SK-N-SH treated with all-trans-retinoic acid at 6 μM for 48 hours (cell line): ENCODE measurements around the gene FRS3.

Source experiments
- ARNTL ChIP-seq: fragments of 450-650 bp; formaldehyde crosslinking; IDR thresholded peaks from 2 replicates; pipeline ENCODE4 v1.5.0; 2020; ENCODE audit warnings: low read depth, mild to moderate bottlenecking, moderate library complexity, borderline replicate concordance
- ESRRG ChIP-seq: fragments of 250-450 bp; sonication (Bioruptor Pico); IDR thresholded peaks from 2 replicates; pipeline ENCODE4 v1.6.1; 2021; ENCODE audit warnings: mild to moderate bottlenecking
- OSR1 ChIP-seq: fragments of 250-450 bp; sonication (Bioruptor Pico); IDR thresholded peaks from 2 replicates; pipeline ENCODE4 v1.8.0; 2022; ENCODE audit warnings: moderate library complexity, mild to moderate bottlenecking, inconsistent platforms
- TOX ChIP-seq: fragments of 250-450 bp; sonication (Bioruptor Pico); IDR thresholded peaks from 2 replicates; pipeline ENCODE4 v1.8.0; 2021; ENCODE audit warnings: mild to moderate bottlenecking, moderate library complexity, borderline replicate concordance
- ZFP3 ChIP-seq: fragments of 250-450 bp; sonication (Bioruptor Pico); IDR thresholded peaks from 2 replicates; pipeline ENCODE4 v1.5.0; 2020; ENCODE audit warnings: mild to moderate bottlenecking, moderate library complexity
- TF ChIP-seq, protein P1 (sequence below): fragments of 250-450 bp; sonication (Bioruptor Pico); IDR thresholded peaks from 2 replicates; pipeline ENCODE4 v1.5.1; 2020; ENCODE audit warnings: low read depth, mild to moderate bottlenecking, moderate library complexity
- TF ChIP-seq, protein P2 (sequence below): fragments of 250-450 bp; sonication (Bioruptor Pico); IDR thresholded peaks from 2 replicates; pipeline ENCODE4 v1.8.0; 2020; ENCODE audit warnings: mild to moderate bottlenecking, moderate library complexity, borderline replicate concordance
- TF ChIP-seq, protein P3 (sequence below): fragments of 250-450 bp; sonication (Bioruptor Pico); IDR thresholded peaks from 2 replicates; pipeline ENCODE4 v1.5.0; 2020; ENCODE audit warnings: mild to moderate bottlenecking, moderate library complexity

DNA sequence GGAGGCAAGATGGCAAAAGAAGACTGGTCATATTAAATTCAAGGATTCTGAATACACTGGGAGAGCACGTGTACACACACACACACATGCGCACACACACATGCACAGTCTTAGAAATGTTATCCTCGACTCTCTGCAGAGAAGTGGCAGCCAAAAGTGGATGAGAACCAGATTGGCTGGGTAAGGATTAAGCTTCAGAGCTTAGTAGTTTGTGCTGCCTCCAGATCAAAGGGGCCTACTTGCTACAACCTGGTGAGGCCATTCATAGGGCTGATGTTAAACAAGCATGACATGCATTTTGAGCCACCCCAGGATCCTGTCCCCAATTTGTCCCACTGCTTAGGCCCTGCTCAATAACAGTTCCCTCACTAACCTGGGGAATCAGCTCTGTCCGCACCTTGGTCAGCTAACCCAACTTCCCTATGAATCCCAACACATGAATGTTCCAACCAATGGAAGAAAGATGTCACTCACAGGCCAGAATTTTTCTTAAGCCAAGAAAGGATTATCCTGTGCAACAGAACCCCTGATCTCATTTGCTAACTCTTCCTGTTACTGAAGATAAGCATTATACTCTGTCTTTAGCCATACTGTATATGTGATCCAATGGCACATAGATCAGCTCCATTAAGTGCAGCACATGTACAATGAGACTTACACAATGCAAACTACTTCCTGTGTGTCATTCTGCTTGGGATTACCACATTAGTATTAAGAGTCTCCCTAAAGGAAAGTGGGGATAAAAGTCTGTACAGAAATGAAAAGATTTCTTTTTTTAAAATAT lies 38.8 kb upstream of the FRS3 start:
- TF ChIP-seq, protein P1, sequence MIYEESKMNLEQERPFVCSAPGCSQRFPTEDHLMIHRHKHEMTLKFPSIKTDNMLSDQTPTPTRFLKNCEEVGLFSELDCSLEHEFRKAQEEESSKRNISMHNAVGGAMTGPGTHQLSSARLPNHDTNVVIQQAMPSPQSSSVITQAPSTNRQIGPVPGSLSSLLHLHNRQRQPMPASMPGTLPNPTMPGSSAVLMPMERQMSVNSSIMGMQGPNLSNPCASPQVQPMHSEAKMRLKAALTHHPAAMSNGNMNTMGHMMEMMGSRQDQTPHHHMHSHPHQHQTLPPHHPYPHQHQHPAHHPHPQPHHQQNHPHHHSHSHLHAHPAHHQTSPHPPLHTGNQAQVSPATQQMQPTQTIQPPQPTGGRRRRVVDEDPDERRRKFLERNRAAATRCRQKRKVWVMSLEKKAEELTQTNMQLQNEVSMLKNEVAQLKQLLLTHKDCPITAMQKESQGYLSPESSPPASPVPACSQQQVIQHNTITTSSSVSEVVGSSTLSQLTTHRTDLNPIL (CRISPR knock-in tag), result no peak
- TF ChIP-seq OSR1 (CRISPR knock-in tag), result no peak
- TF ChIP-seq ARNTL (CRISPR knock-in tag), result no peak
- TF ChIP-seq, protein P2, sequence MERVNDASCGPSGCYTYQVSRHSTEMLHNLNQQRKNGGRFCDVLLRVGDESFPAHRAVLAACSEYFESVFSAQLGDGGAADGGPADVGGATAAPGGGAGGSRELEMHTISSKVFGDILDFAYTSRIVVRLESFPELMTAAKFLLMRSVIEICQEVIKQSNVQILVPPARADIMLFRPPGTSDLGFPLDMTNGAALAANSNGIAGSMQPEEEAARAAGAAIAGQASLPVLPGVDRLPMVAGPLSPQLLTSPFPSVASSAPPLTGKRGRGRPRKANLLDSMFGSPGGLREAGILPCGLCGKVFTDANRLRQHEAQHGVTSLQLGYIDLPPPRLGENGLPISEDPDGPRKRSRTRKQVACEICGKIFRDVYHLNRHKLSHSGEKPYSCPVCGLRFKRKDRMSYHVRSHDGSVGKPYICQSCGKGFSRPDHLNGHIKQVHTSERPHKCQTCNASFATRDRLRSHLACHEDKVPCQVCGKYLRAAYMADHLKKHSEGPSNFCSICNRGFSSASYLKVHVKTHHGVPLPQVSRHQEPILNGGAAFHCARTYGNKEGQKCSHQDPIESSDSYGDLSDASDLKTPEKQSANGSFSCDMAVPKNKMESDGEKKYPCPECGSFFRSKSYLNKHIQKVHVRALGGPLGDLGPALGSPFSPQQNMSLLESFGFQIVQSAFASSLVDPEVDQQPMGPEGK (CRISPR knock-in tag), result no peak
- no peak for TF ChIP-seq ESRRG (CRISPR knock-in tag)
- TF ChIP-seq, protein P3, sequence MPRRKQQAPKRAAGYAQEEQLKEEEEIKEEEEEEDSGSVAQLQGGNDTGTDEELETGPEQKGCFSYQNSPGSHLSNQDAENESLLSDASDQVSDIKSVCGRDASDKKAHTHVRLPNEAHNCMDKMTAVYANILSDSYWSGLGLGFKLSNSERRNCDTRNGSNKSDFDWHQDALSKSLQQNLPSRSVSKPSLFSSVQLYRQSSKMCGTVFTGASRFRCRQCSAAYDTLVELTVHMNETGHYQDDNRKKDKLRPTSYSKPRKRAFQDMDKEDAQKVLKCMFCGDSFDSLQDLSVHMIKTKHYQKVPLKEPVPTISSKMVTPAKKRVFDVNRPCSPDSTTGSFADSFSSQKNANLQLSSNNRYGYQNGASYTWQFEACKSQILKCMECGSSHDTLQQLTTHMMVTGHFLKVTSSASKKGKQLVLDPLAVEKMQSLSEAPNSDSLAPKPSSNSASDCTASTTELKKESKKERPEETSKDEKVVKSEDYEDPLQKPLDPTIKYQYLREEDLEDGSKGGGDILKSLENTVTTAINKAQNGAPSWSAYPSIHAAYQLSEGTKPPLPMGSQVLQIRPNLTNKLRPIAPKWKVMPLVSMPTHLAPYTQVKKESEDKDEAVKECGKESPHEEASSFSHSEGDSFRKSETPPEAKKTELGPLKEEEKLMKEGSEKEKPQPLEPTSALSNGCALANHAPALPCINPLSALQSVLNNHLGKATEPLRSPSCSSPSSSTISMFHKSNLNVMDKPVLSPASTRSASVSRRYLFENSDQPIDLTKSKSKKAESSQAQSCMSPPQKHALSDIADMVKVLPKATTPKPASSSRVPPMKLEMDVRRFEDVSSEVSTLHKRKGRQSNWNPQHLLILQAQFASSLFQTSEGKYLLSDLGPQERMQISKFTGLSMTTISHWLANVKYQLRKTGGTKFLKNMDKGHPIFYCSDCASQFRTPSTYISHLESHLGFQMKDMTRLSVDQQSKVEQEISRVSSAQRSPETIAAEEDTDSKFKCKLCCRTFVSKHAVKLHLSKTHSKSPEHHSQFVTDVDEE, result no peak
- TF ChIP-seq ZFP3 (CRISPR knock-in tag), result no peak
- no peak for TF ChIP-seq TOX (CRISPR knock-in tag)
